ENCODE data around the gene NR6A1.

GRCh38 chr9:124673063-124673462, 98.0 kb downstream of the NR6A1 start:
- no peak for TF ChIP-seq REST (IDR thresholded peaks at IDR 0.05; ENCODE audit: unreplicated experiment)
- TF ChIP-seq, protein P1, sequence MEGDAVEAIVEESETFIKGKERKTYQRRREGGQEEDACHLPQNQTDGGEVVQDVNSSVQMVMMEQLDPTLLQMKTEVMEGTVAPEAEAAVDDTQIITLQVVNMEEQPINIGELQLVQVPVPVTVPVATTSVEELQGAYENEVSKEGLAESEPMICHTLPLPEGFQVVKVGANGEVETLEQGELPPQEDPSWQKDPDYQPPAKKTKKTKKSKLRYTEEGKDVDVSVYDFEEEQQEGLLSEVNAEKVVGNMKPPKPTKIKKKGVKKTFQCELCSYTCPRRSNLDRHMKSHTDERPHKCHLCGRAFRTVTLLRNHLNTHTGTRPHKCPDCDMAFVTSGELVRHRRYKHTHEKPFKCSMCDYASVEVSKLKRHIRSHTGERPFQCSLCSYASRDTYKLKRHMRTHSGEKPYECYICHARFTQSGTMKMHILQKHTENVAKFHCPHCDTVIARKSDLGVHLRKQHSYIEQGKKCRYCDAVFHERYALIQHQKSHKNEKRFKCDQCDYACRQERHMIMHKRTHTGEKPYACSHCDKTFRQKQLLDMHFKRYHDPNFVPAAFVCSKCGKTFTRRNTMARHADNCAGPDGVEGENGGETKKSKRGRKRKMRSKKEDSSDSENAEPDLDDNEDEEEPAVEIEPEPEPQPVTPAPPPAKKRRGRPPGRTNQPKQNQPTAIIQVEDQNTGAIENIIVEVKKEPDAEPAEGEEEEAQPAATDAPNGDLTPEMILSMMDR (conservative IDR thresholded peaks at IDR 0.05; ENCODE audit: low read depth in 2 of 2) = no peak
- TF ChIP-seq EZH2phosphoT487 (IDR thresholded peaks at IDR 0.05; ENCODE audit: unreplicated experiment) = no peak
- no peak for TF ChIP-seq CREB1 (CRISPR knock-in tag; IDR thresholded peaks at IDR 0.05; ENCODE audit: low read depth)
- TF ChIP-seq EZH2 (IDR thresholded peaks at IDR 0.05; ENCODE audit: low read depth, unreplicated experiment) = no peak
- no peak for TF ChIP-seq POLR2AphosphoS5 (IDR thresholded peaks at IDR 0.05; ENCODE audit: low read depth)
- no peak for TF ChIP-seq JUNB (IDR thresholded peaks at IDR 0.05; ENCODE audit: unreplicated experiment)
- TF ChIP-seq NANOG (IDR thresholded peaks at IDR 0.05; ENCODE audit: borderline replicate concordance) = no peak
- TF ChIP-seq ZNF462 (CRISPR knock-in tag; IDR thresholded peaks at IDR 0.05) = no peak
